GM12801 (cell line): Measurements from ENCODE around the gene GPR3.

Experiments
- CTCF ChIP-seq: IDR thresholded peaks from one replicate; pipeline ENCODE4 v1.5.1; 2011; ENCODE audit warnings: control low read depth; ENCODE audit not compliant: insufficient read length; ENCODE audit errors: extremely low read depth

GPR3 gene

GRCh38 chr1:27418326-27419185 lies 26.1 kb downstream of the GPR3 start:
- TF ChIP-seq CTCF = no peak

GRCh38 chr1:27423709-27424108 lies 31.3 kb downstream of the GPR3 start:
- no peak for TF ChIP-seq CTCF

GRCh38 chr1:27427329-27427728 lies 34.9 kb downstream of the GPR3 start:
- no peak for TF ChIP-seq CTCF

- TF ChIP-seq CTCF = no peak
Measured at GRCh38 chr1:27427816-27428315, 35.4 kb downstream of the GPR3 start.

GRCh38 chr1:27428316-27429028 lies 36.0 kb downstream of the GPR3 start:
- TF ChIP-seq CTCF = no peak

GRCh38 chr1:27429029-27429425 lies 36.6 kb downstream of the GPR3 start:
- no peak for TF ChIP-seq CTCF

GRCh38 chr1:27430903-27431600 lies 38.6 kb downstream of the GPR3 start:
- TF ChIP-seq CTCF = no peak
